HepG2 (cell line): Measurements from ENCODE around the gene FKBP1A. TPM values are rescaled to one million over a fixed set of nuclear protein-coding genes. Genes with fewer than 3 reads are reported as not detected.

Source experiments
- EZH2 ChIP-seq: conservative IDR thresholded peaks from 2 replicates; pipeline ENCODE4 v1.6.1; 2012; ENCODE audit warnings: mild to moderate bottlenecking, low read depth, low read length, moderate library complexity
- FOSL2 ChIP-seq: sonication (generic); formaldehyde crosslinking; IDR thresholded peaks from 2 replicates; pipeline ENCODE4 v1.4.0; 2020; ENCODE audit warnings: missing genetic modification reagents
- GABPA ChIP-seq, 2 experiments: IDR thresholded peaks; 2 replicates each; pipeline ENCODE4 v1.6.1; 2011 to 2016; ENCODE audit warnings: low read depth in 2 of 2, low read length in 1 of 2, missing biosample characterization in 1 of 2, missing genetic modification characterization in 1 of 2
- HOXA3 ChIP-seq: sonication (generic); formaldehyde crosslinking; IDR thresholded peaks from 2 replicates; pipeline ENCODE4 v1.5.0; 2020; ENCODE audit warnings: missing genetic modification reagents
- KDM6A ChIP-seq: IDR thresholded peaks from 2 replicates; pipeline ENCODE4 v1.6.1; 2016; ENCODE audit warnings: low read depth
- NONO ChIP-seq, 2 experiments: fragments of 450-650 bp in 1 of 2; sonication (generic) in 1 of 2; formaldehyde crosslinking in 1 of 2; IDR thresholded peaks in 1 of 2; conservative IDR thresholded peaks in 1 of 2; 2 replicates each; pipeline versions ENCODE4 v1.6.1 to v1.8.0; 2017 to 2022; ENCODE audit warnings: mild to moderate bottlenecking in 1 of 2, missing genetic modification reagents in 1 of 2, moderate library complexity in 1 of 2
- SMYD3 ChIP-seq: sonication (generic); formaldehyde crosslinking; IDR thresholded peaks from 2 replicates; pipeline ENCODE4 v1.8.1; 2023; ENCODE audit warnings: mild to moderate bottlenecking, missing genetic modification reagents
- ZNF343 ChIP-seq: sonication (generic); formaldehyde crosslinking; IDR thresholded peaks from 2 replicates; pipeline ENCODE4 v1.4.0; 2020; ENCODE audit warnings: mild to moderate bottlenecking, missing genetic modification reagents
- ZNF354B ChIP-seq: sonication (generic); formaldehyde crosslinking; IDR thresholded peaks from 2 replicates; pipeline ENCODE4 v1.8.0; 2022; ENCODE audit warnings: mild to moderate bottlenecking, missing genetic modification reagents
- ZNF484 ChIP-seq: sonication (generic); formaldehyde crosslinking; IDR thresholded peaks from 2 replicates; pipeline ENCODE4 v1.5.1; 2020; ENCODE audit warnings: mild to moderate bottlenecking, low read depth, missing genetic modification reagents, borderline replicate concordance
- ZNF7 ChIP-seq: IDR thresholded peaks from 2 replicates; pipeline ENCODE4 v1.6.1; 2016; ENCODE audit warnings: missing biosample characterization, missing genetic modification reagents
- ZNF782 ChIP-seq: sonication (generic); formaldehyde crosslinking; IDR thresholded peaks from 2 replicates; pipeline ENCODE4 v1.4.0; 2020; ENCODE audit warnings: missing genetic modification reagents, mild to moderate bottlenecking, borderline replicate concordance
- polyA plus RNA-seq, 8 experiments: library from polyadenylated mRNA; depleted of rRNA in 3 of 8; stranded (reverse) in 7 of 8; unstranded in 1 of 8; fragments of >200 nt; fragmentation: Illumina TruSeq in 4 of 8; extraction: Trizol in 4 of 8; gene quantifications; 2 replicates each; pipeline versions ENCODE4 v1.2.1 to v1.2.3, GENCODE V29; 2011 to 2016; ENCODE audit warnings: low read depth in 4 of 8, missing spikeins in 1 of 8, mixed read lengths in 1 of 8; ENCODE audit not compliant: insufficient read depth in 1 of 8
- total RNA-seq, 5 experiments: library from RNA; depleted of rRNA; stranded (reverse); fragments of >200 nt; fragmentation: Illumina TruSeq; extraction: Trizol; gene quantifications; 2 replicates each; pipeline ENCODE4 v1.2.3, GENCODE V29; 2016; ENCODE audit warnings: low read depth in 1 of 5
- TF ChIP-seq, protein P1 (sequence below): sonication (generic); formaldehyde crosslinking; IDR thresholded peaks from 2 replicates; pipeline ENCODE4 v1.8.1; 2023; ENCODE audit warnings: mild to moderate bottlenecking, missing genetic modification reagents
- TF ChIP-seq, protein P2 (sequence below): sonication (generic); formaldehyde crosslinking; IDR thresholded peaks from 2 replicates; pipeline ENCODE4 v1.4.0; 2020; ENCODE audit warnings: missing genetic modification reagents, borderline replicate concordance
- TF ChIP-seq, protein P3 (sequence below): sonication (generic); formaldehyde crosslinking; IDR thresholded peaks from 2 replicates; pipeline ENCODE4 v1.5.0; 2020; ENCODE audit warnings: mild to moderate bottlenecking, missing genetic modification reagents
- TF ChIP-seq, protein P4 (sequence below): sonication (generic); formaldehyde crosslinking; IDR thresholded peaks from 2 replicates; pipeline ENCODE4 v1.9.0; 2021; ENCODE audit warnings: missing genetic modification reagents, borderline replicate concordance
- TF ChIP-seq, protein P5 (sequence below), 2 experiments: fragments of 450-650 bp in 1 of 2; sonication (generic) in 1 of 2; formaldehyde crosslinking; IDR thresholded peaks; 2 replicates each; pipeline versions ENCODE4 v1.5.0 to v1.8.0; 2020 to 2022; ENCODE audit warnings: mild to moderate bottlenecking in 1 of 2, missing genetic modification reagents in 1 of 2

Gene FKBP1A
- total and polyA plus RNA-seq, 2 of the 13 experiments (the other 11 are each of a cell fraction or from before 2014, with no cell fraction given): 119 to 468 TPM

DNA sequence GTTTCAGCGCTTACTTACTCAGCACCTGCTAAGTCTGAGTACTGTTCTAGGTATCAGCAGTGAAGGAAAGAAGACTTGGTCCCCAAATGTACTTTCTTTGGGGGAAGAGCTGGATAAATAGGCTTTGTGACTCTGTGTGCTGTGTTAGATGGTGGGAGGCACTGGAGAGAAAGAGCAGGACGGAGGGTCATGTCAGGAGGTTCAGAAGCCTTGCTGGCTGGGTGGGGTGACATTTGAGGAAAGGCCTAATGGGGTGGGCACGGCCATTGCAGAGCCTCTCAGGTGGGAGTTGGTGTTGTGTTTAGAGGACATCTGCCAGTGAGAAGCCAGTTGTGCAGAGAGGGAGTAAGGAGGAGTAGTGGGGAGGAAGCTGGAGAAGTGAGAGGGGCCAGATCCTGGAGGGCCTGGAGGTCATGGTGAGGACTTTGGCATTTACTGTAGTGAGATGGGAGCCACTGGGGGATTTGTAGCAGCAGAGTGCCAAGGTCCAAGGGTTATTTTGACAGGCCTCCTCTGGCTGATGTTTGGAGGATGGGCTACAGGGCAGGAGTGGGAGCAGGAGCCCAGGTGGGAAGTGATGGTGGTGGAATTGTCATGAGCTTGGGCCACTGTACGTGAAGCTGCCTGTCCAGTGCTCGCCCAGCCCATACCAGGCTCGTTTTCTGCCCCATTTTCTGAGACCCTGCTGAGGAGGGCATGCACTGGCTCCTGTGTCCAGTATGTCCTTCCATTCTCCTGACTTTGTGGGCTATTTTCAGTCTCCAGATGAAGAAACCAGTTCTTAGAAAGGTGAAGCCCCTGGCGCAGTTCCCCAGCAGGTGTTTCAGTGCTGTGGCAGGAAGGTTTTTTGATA lies 64.8 kb downstream of the FKBP1A start (continued):
- TF ChIP-seq, protein P1, sequence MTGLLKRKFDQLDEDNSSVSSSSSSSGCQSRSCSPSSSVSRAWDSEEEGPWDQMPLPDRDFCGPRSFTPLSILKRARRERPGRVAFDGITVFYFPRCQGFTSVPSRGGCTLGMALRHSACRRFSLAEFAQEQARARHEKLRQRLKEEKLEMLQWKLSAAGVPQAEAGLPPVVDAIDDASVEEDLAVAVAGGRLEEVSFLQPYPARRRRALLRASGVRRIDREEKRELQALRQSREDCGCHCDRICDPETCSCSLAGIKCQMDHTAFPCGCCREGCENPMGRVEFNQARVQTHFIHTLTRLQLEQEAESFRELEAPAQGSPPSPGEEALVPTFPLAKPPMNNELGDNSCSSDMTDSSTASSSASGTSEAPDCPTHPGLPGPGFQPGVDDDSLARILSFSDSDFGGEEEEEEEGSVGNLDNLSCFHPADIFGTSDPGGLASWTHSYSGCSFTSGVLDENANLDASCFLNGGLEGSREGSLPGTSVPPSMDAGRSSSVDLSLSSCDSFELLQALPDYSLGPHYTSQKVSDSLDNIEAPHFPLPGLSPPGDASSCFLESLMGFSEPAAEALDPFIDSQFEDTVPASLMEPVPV (CRISPR knock-in tag): no peak
- no peak for TF ChIP-seq EZH2
- TF ChIP-seq ZNF782 (CRISPR knock-in tag): peak; percentile 81; the same call in 1 of the 2 replicates
- no peak for TF ChIP-seq ZNF354B
- no peak for TF ChIP-seq NONO (IDR thresholded peaks at IDR 0.05)
- TF ChIP-seq NONO (CRISPR knock-in tag; conservative IDR thresholded peaks at IDR 0.05): peak; percentile 67
- TF ChIP-seq FOSL2 (CRISPR knock-in tag): peak; percentile 21; the same call in 1 of the 2 replicates
- no peak for TF ChIP-seq ZNF7
- TF ChIP-seq, protein P2, sequence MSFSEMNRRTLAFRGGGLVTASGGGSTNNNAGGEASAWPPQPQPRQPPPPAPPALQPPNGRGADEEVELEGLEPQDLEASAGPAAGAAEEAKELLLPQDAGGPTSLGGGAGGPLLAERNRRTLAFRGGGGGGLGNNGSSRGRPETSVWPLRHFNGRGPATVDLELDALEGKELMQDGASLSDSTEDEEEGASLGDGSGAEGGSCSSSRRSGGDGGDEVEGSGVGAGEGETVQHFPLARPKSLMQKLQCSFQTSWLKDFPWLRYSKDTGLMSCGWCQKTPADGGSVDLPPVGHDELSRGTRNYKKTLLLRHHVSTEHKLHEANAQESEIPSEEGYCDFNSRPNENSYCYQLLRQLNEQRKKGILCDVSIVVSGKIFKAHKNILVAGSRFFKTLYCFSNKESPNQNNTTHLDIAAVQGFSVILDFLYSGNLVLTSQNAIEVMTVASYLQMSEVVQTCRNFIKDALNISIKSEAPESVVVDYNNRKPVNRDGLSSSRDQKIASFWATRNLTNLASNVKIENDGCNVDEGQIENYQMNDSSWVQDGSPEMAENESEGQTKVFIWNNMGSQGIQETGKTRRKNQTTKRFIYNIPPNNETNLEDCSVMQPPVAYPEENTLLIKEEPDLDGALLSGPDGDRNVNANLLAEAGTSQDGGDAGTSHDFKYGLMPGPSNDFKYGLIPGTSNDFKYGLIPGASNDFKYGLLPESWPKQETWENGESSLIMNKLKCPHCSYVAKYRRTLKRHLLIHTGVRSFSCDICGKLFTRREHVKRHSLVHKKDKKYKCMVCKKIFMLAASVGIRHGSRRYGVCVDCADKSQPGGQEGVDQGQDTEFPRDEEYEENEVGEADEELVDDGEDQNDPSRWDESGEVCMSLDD (CRISPR knock-in tag): no peak
- TF ChIP-seq KDM6A (CRISPR knock-in tag): peak; percentile 92
- TF ChIP-seq HOXA3 (CRISPR knock-in tag): peak; percentile 84
- TF ChIP-seq SMYD3: no peak
- TF ChIP-seq ZNF484: no peak
- TF ChIP-seq GABPA (IDR thresholded peaks at IDR 0.05; ENCODE audit: low read depth, low read length): no peak
- TF ChIP-seq GABPA (CRISPR knock-in tag; IDR thresholded peaks at IDR 0.05; ENCODE audit: low read depth): peak; percentile 54
- TF ChIP-seq ZNF343: peak; percentile 92
- TF ChIP-seq, protein P3, sequence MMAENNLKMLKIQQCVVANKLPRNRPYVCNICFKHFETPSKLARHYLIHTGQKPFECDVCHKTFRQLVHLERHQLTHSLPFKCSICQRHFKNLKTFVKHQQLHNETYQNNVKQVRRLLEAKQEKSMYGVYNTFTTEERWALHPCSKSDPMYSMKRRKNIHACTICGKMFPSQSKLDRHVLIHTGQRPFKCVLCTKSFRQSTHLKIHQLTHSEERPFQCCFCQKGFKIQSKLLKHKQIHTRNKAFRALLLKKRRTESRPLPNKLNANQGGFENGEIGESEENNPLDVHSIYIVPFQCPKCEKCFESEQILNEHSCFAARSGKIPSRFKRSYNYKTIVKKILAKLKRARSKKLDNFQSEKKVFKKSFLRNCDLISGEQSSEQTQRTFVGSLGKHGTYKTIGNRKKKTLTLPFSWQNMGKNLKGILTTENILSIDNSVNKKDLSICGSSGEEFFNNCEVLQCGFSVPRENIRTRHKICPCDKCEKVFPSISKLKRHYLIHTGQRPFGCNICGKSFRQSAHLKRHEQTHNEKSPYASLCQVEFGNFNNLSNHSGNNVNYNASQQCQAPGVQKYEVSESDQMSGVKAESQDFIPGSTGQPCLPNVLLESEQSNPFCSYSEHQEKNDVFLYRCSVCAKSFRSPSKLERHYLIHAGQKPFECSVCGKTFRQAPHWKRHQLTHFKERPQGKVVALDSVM (CRISPR knock-in tag): 0 out of 2 replicates have a peak, but pooled peaks have one; percentile 73
- TF ChIP-seq, protein P4, sequence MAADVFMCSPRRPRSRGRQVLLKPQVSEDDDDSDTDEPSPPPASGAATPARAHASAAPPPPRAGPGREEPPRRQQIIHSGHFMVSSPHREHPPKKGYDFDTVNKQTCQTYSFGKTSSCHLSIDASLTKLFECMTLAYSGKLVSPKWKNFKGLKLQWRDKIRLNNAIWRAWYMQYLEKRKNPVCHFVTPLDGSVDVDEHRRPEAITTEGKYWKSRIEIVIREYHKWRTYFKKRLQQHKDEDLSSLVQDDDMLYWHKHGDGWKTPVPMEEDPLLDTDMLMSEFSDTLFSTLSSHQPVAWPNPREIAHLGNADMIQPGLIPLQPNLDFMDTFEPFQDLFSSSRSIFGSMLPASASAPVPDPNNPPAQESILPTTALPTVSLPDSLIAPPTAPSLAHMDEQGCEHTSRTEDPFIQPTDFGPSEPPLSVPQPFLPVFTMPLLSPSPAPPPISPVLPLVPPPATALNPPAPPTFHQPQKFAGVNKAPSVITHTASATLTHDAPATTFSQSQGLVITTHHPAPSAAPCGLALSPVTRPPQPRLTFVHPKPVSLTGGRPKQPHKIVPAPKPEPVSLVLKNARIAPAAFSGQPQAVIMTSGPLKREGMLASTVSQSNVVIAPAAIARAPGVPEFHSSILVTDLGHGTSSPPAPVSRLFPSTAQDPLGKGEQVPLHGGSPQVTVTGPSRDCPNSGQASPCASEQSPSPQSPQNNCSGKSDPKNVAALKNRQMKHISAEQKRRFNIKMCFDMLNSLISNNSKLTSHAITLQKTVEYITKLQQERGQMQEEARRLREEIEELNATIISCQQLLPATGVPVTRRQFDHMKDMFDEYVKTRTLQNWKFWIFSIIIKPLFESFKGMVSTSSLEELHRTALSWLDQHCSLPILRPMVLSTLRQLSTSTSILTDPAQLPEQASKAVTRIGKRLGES (CRISPR knock-in tag): no peak
- TF ChIP-seq, protein P5, sequence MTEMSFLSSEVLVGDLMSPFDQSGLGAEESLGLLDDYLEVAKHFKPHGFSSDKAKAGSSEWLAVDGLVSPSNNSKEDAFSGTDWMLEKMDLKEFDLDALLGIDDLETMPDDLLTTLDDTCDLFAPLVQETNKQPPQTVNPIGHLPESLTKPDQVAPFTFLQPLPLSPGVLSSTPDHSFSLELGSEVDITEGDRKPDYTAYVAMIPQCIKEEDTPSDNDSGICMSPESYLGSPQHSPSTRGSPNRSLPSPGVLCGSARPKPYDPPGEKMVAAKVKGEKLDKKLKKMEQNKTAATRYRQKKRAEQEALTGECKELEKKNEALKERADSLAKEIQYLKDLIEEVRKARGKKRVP (CRISPR knock-in tag; IDR thresholded peaks at IDR 0.05): no peak
